NCI-H2227 (cell line): ENCODE measurements around the gene OR52N1.

Source experiments
- DNase-seq: peaks from one replicate; lab custom pipeline; 2025; ENCODE audit not compliant: unreplicated experiment; lab: John Stamatoyannopoulos, UW

Gene OR52N1

DNA sequence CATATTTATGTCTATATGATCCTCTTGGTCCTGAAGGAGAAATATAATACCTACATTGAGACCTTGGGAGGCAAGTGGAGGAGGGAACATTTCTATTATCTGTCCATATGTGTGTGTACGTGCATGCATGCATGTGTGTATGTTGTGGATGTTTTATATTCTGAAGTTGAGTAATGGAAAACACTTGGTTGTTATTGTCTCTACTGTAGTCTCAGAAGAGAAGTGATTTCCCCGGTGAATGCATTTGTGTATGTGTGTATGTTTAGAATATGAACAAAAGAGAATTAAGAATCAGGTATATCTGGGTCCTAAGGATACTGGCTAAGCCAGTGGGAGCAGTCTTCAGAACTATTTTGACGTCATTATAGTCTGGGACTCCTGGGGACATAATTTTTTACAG is at the start of gene OR52N1:
OR52N1 (minus strand) TSS at position 101 of the 400 bp plus-strand sequence. CDS start 2,449 bp downstream, outside the sequence.
- no peak for DNase-seq

DNA sequence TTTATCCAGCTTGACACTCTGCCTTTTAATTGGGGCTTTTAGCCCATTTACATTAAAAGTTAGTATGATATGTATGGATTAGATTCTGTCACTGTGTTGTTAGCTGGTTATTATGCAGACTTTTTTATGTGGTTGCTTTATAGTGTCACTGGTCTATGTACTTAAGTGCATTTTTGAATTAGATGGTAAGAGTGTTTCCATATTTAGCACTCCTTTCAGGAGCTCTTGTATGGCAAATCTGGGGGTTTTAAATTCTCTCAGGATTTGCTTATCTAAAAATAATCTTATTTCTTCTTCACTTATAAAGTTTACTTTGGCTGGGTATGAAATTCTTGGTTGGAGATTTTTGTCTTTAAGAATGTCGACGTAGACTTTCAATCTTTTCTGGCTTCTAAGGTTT is 46.6 kb upstream of the OR52N1 start:
- no peak for DNase-seq

- DNase-seq = no peak
Observed at GRCh38 chr11:5833446-5833845, 42.4 kb upstream of the OR52N1 start.

DNA sequence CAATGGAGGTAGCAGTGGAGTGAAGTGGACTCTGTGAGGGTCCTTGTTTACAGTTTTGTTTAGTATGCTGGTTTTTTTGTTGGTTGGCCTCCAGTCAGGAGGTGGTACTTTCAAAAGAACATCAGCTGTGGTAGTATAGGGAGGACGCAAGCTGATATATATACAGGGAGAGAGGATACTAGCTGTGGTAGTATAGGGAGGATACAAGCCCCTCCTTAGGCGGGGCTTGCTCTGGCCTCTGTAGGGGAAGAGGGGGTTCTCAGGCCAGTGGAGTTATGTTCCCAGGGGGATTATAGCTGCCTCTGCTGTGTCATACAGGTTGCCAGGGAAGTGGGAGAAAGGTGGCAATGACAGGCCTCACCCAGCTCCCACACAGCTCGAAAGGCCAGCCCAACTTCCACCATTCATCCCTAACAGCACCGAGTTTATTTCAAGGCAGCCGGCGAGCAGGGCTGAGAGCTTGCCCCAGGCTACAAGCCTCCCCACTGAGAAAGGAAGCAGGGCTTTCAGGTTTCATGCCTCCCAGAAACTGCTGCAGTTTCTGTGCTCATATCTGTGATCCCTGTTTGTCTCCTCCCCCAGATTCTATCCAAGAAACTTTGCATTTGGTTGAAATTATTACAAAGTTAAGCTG is 40.2 kb upstream of the OR52N1 start:
- no peak for DNase-seq

- DNase-seq = no peak
Observed at GRCh38 chr11:5818245-5818886, 27.3 kb upstream of the OR52N1 start.

DNA sequence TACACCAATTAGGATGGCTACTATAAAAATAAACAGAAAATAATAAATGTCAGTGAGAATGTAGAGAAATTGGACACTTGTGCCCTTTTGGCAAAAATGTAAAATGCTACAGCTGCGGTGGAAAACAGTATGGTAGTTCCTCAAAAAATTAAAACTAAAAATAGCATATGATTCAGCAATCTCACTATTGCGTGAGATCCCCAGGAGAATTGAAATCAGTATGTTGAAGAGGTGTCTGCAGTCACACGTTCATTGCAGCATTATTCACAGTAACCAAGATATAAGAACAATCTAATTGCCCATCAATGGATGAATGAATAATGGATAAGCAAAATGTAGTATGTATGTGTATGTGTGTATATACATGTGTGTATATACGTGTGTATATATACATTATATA is 24.5 kb upstream of the OR52N1 start:
- DNase-seq = no peak

DNA sequence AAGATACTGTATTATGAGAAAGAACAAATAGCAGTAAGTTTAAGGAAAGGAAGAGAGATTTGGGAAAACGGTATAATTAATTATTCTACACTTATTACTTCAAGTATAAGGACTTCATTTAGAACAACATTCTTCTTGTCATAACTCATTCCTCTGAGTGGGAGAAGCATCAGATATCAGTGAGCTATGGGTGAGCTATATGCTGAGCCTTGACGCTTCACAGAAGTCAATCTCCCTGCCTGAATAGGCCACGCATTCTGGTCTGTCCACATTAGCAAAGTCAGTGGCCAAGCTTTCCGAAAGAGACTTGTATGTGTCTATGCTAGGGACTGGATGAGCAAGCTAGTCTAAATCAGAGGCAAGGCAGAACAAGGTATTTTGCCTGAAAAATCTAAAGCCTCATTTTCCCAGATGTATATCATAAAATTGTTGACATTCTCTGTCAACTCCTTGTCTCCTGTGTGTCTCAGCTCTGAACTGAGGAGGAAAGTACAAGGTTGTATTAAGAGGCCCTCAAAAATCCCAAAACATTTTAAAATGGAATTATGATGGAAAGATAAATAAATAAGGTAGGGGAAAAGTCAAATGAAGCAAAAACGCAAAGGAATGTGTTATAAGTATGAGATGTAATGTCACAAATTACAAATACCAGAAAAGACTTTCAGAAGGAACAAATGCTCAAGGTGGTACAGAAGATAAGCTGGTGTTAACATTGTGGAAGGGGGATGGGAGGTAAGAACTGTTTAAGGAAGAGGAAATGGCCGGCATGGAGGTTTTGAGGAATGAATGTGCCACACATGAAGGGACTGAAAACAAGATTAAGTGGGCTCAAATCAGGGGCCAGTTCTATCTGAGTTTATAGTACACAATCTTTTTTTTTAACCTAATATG is 19.1 kb upstream of the OR52N1 start:
- DNase-seq = no peak

- DNase-seq = no peak
Observed at GRCh38 chr11:5809122-5809519, 18.1 kb upstream of the OR52N1 start.

DNA sequence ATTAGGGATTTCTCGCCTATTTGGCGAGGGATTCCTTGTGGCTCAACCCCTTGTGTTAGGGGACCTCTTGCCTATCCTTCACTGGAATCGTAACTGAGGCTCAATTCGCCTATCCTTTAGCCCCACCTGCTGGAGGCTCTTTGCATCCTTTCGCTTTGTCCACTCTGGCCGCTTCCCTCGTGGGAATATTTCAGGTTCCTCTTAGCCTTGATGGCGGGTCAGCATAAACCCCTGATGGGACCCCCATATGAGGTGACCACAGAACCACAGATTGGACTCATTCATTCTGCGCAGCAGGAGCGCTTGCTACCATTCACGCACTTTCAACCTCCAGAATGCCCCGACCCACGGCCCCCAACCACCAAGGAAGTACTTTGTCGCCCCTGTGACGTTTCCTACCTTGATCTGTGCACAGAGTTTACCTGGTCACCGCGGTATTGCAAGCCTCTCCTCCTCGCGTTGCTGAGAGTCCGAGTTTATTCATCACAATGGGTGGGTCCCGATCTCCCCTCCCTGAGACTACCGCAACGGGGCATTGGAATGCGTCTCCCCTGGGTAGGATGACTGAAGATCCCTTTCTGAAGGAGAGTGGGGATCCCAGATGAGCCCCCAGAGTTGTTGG is 17.5 kb upstream of the OR52N1 start, which contains the start of gene OR52N2:
OR52N2 (plus strand) TSS at position 425 of the 622 bp plus-strand sequence. CDS start 11,412 bp downstream, outside the sequence.
- peak; percentile 79 for DNase-seq

DNA sequence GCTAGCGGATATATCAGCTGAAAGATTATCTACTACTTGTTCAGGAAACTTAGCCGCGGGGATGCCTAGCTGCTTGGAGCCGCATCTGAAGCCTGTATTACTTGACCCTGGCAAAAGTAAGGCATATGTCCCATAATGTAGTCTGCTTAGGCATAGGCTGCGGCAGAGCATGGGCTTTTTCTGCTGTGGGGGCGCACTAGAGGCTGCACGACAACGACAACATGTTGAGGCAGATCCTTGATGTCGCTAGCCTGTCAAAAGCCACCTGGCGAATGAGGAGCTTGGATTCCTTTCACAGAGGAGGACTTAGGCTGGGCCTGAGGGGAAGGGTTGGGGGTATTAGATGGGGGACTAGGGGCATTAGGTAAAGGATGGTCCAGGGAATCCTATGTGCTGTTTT is 16.5 kb upstream of the OR52N1 start:
- DNase-seq = no peak

DNA sequence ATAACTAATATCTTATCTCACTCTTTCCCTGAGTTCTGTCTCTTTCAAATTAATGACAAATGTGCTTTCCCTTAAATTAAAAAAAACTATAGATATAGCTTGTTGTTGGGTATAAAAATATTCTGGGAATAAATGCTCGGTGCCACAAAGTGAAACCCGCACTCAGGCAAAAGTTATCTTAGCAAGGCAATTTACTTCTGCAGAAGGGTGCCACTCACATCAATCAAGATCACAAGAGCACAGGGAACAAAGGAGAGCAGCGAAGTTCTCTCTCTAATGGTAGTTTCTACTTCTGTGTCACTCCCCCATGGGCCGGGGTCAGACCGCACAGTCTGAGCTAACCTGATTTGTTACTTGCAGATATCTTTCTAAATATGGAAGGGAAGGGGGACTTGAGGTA is 12.9 kb upstream of the OR52N1 start:
- no peak for DNase-seq

- no peak for DNase-seq
Observed at GRCh38 chr11:5796541-5796940, 5.5 kb upstream of the OR52N1 start.

DNA sequence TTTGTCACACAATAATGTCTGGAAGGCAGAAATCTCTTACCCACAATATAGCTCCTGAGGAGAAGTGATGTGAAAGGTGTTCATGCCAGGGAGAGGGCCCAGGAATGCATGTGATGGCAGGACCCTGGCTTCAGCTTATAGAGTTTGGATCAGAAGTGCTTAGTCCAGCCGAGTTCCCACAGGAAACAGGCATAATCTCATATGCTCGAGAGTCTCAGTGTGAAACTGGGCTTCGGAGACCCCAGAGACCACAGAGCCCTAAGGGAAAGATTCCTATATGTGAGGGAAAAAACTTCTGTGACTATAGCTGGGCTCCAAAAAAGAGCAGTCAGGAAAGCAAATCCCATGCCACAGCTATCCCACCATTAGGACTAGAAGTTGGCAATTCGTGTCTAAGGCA is 7.8 kb downstream of the OR52N1 start, which contains the start of gene OR52N5:
OR52N5 (minus strand) TSS at position 101 of the 400 bp plus-strand sequence. CDS start 4,721 bp downstream, outside the sequence.
- no peak for DNase-seq

DNA sequence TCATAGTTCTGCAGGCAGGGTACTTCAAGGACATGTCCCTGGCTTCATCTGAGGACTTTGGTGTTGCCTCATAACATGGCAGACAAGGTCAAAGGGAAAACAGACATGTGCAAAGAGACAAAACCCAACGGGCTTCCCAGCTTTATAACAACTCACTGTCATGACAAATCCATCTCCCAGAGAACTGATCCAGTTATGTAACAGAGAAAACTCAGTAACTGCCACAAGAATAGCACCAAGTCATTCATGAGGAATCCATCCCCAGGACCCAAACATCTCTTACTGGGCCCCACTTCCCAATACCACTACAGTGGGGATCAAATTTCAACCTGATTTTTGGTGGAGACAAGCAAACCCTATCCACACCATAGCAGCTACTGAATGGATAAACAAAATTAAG is 24.0 kb downstream of the OR52N1 start:
- DNase-seq = no peak

GRCh38 chr11:5753943-5754342 is 37.1 kb downstream of the OR52N1 start, which contains the start of gene OR52N4:
OR52N4 (plus strand) TSS chr11:5754243; CDS start chr11:5754741, 498 bp downstream.
- DNase-seq = no peak

GRCh38 chr11:5749836-5750235 is 41.2 kb downstream of the OR52N1 start:
- no peak for DNase-seq

DNA sequence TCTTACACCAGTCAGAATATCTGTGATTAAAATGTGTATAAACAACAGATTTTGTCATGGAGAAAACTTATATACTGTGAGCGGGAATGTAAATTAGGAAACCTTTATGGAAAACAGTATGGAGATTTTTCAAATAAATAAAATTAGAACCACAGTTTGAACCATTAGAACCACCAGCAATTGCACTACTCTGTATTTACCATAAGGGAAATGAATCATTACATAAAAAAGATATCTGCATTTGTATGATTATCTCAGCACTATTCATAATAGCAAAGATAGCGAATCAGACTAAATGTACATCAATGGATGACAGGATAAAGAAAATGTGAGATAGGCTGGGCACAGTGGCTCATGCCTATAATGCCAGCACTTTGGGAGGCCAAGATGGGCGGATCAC is 44.5 kb downstream of the OR52N1 start:
- no peak for DNase-seq

GRCh38 chr11:5738431-5738830 is 52.6 kb downstream of the OR52N1 start:
- DNase-seq = no peak

DNA sequence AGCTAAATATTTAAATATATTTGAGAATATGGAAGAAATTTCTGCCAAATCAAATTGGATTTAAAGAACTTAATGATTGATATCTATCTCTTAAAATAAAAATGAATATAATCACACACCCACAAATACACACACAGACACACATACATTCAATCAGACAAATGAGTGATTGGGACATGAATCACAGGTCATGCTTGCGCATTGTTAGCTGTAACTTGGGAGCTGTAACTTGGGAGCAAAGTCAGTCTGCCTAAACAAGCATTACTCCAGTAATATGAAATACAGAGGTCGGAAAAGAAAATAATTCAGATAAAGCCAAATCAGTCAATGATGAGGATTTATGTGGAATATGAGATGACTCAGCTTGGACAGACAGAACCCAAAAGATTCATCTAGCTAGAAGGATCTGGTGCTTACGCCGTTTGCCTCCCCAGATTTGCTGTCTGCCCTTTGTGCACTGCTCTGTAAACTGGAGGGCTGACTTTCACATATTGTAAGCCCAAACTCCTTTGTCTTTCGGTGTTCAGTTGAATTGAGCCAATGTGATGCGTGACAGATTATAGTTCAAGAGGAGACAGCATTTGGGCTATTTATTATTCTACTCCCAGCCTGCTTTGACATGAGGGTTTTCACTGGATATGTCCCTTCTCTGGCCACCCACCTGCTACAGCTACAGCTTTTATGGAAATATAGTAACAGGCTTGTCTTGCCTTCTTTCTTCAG is 53.2 kb downstream of the OR52N1 start:
- no peak for DNase-seq

GRCh38 chr11:5737091-5737490 is 54.0 kb downstream of the OR52N1 start:
- no peak for DNase-seq
